Panc1 (cell line): Measurements from ENCODE around the gene DAPK1. TPM values are rescaled to one million over a fixed set of nuclear protein-coding genes. Genes with fewer than 3 reads are reported as not detected.

Experiments
- ATAC-seq: fragments of 200-7000 bp; cut with Tn5 transposase; 2 replicates; pipeline ENCODE4 v1.9.1; 2020; ENCODE audit warnings: mild to moderate bottlenecking, moderate library complexity
- BruUV-seq: library from RNA; stranded (reverse); fragments of 400-500 nt; replicated peaks from 2 replicates; lab custom pipeline; 2021; lab: Mats Ljungman, UMichigan
- CTCF ChIA-PET: fragments of 300-600 bp; sonication (Branson Sonifier 250); formaldehyde crosslinking; loops from one replicate; lab custom pipeline; 2022; ENCODE audit warnings: antibody characterized with exemption; lab: Charles Lee
- POLR2A ChIA-PET: fragments of 300-600 bp; sonication (Branson Sonifier 250); formaldehyde crosslinking; loops from one replicate; lab custom pipeline; 2022; ENCODE audit warnings: antibody characterized with exemption; lab: Charles Lee
- DNase-seq: peaks from one replicate; pipeline ENCODE4 v3.0.0-alpha.2; 2010; ENCODE audit warnings: low read depth, low spot score
- H3K27ac ChIP-seq: 2 replicates; pipeline ENCODE4 v1.5.1; 2011; ENCODE audit warnings: mild to moderate bottlenecking, low read length, inconsistent platforms
- H3K27me3 ChIP-seq: fragments of 200-500 bp; sonication (Bioruptor generic); 2 replicates; pipeline ENCODE4 v1.6.0; 2014; ENCODE audit warnings: low read length, inconsistent platforms; ENCODE audit not compliant: control insufficient read depth, insufficient read depth
- H3K36me3 ChIP-seq: fragments of 200-500 bp; sonication (Bioruptor generic); 2 replicates; pipeline ENCODE4 v1.5.1; 2014; ENCODE audit warnings: inconsistent platforms, mild to moderate bottlenecking, low read length, moderate library complexity; ENCODE audit not compliant: control insufficient read depth, insufficient read depth
- H3K4me1 ChIP-seq: 2 replicates; pipeline ENCODE4 v1.5.1; 2011; ENCODE audit warnings: inconsistent platforms, mild to moderate bottlenecking, low read length, moderate library complexity; ENCODE audit not compliant: control insufficient read depth, insufficient read depth
- H3K4me3 ChIP-seq, 2 experiments: 2 replicates each; pipeline ENCODE4 v1.5.1; 2011 to 2012; ENCODE audit warnings: low read depth in 2 of 2, low read length in 2 of 2, mild to moderate bottlenecking in 2 of 2, inconsistent platforms in 1 of 2, moderate library complexity in 1 of 2
- H3K9me3 ChIP-seq: fragments of 200-500 bp; sonication (Bioruptor generic); 2 replicates; pipeline ENCODE4 v1.5.1; 2014; ENCODE audit warnings: low read depth, mild to moderate bottlenecking, inconsistent platforms, low read length, moderate library complexity; ENCODE audit not compliant: control insufficient read depth, insufficient read depth
- CTCF ChIP-seq: fragments of 450-650 bp; IDR thresholded peaks from 2 replicates; pipeline ENCODE4 v1.5.1; 2017; ENCODE audit warnings: mild to moderate bottlenecking
- POLR2AphosphoS5 ChIP-seq: IDR thresholded peaks from 2 replicates; pipeline ENCODE4 v1.6.1; 2012; ENCODE audit warnings: mild to moderate bottlenecking, low read depth, low read length, moderate library complexity
- REST ChIP-seq, 2 experiments: IDR thresholded peaks; 2 replicates each; pipeline ENCODE4 v1.6.1; 2011 to 2012; ENCODE audit warnings: low read depth in 2 of 2, control low read depth in 1 of 2, low read length in 1 of 2, mild to moderate bottlenecking in 1 of 2, moderate library complexity in 1 of 2; ENCODE audit not compliant: insufficient read depth in 1 of 2
- SIN3A ChIP-seq: IDR thresholded peaks from 2 replicates; pipeline ENCODE4 v1.6.1; 2012; ENCODE audit warnings: low read depth, mild to moderate bottlenecking, low read length, moderate library complexity, borderline replicate concordance; ENCODE audit not compliant: insufficient read depth
- TCF7L2 ChIP-seq: IDR thresholded peaks from 2 replicates; pipeline ENCODE4 v1.6.1; 2011; ENCODE audit warnings: mild to moderate bottlenecking, low read depth, low read length, inconsistent platforms
- in situ Hi-C: cut with HindIII; loops from 2 replicates; pipeline ENCODE4 v1.10.0; 2016; ENCODE audit warnings: low sequenced_read_pairs, low pct_unique_long_range_greater_than_20kb
- intact Hi-C: fragments of 100-400 bp; cut with micrococcal nuclease; formaldehyde crosslinking; loops from one replicate; pipeline ENCODE4 v1.10.0; 2022; ENCODE audit not compliant: unreplicated experiment
- total RNA-seq: library from RNA; stranded (reverse); gene quantifications from one replicate; pipeline ENCODE4 v1.2.1, GENCODE V29; 2021; ENCODE audit not compliant: unreplicated experiment

Gene DAPK1
- total RNA-seq, 1 experiment from 2014 or later, result 0.87 TPM

- no peaks in the 10 kb centered on the region for H3K36me3 ChIP-seq
- intact Hi-C loops (loop anchor here (10.0 kb wide), 1 partner anchor 1233 kb away; no protein-coding TSS in a partner anchor), in situ Hi-C loops (no loop called here)
- no peak overlapping the region for H3K4me3 ChIP-seq
- H3K27ac ChIP-seq, result no peak overlapping the region
- no peaks in the 10 kb centered on the region for H3K9me3 ChIP-seq
- POLR2A ChIA-PET, result no interaction called here
- TF ChIP-seq TCF7L2, result no peak
- no peak for TF ChIP-seq POLR2AphosphoS5
- no peak for TF ChIP-seq CTCF
- TF ChIP-seq REST (IDR thresholded peaks at IDR 0.05; ENCODE audit: insufficient read depth in 1 of 2, low read depth in 2 of 2, low read length in 1 of 2), result no peak
- no peak for TF ChIP-seq SIN3A
- CTCF ChIA-PET, result no interaction called here
- H3K27me3 ChIP-seq, result no peaks in the 10 kb centered on the region
- DNase-seq (no peak), ATAC-seq (no peak)
- BruUV-seq, result no TSS peak
- H3K4me1 ChIP-seq, result no peaks in the 10 kb centered on the region
Observed at GRCh38 chr9:87668222-87668621, 170.6 kb downstream of the DAPK1 start.

- no peak for DNase-seq
- H3K4me3 ChIP-seq, result no peak overlapping the region
- ATAC-seq, result no peak
- in situ Hi-C loops (no loop called here), intact Hi-C loops (loop anchor here (10.0 kb wide), 1 partner anchor 1234 kb away; no protein-coding TSS in a partner anchor)
- H3K27ac ChIP-seq, result no peak overlapping the region
- POLR2A ChIA-PET, result no interaction called here
- H3K36me3 ChIP-seq, result no peaks in the 10 kb centered on the region
- no peaks in the 10 kb centered on the region for H3K9me3 ChIP-seq
- CTCF ChIA-PET, result no interaction called here
- no peaks in the 10 kb centered on the region for H3K27me3 ChIP-seq
- H3K4me1 ChIP-seq, result no peaks in the 10 kb centered on the region
- TF ChIP-seq CTCF (no peak), TCF7L2 (no peak), POLR2AphosphoS5 (no peak), SIN3A (no peak)
- no TSS peak for BruUV-seq
Observed at GRCh38 chr9:87668722-87669121, 171.1 kb downstream of the DAPK1 start.
